OCI-LY7 (cell line): Measurements from ENCODE around the gene IPO4. TPM values are rescaled to one million over a fixed set of nuclear protein-coding genes. Genes with fewer than 3 reads are reported as not detected.
"Not testable (repeated sequence)": the region's sequence is repeated elsewhere in the genome, so short reads cannot be mapped to it uniquely, and the experiment has no call there.

Source experiments
- BruUV-seq: library from RNA; stranded (reverse); fragments of 400-500 nt; replicated peaks from 2 replicates; lab custom pipeline; 2021; lab: Mats Ljungman, UMichigan
- CTCF ChIA-PET: fragments of 300-600 bp; sonication (Branson Sonifier 250); formaldehyde crosslinking; loops from one replicate; lab custom pipeline; 2022; ENCODE audit warnings: antibody characterized with exemption; ENCODE audit not compliant: unreplicated experiment; lab: Charles Lee
- POLR2A ChIA-PET: fragments of 300-600 bp; sonication (Branson Sonifier 250); formaldehyde crosslinking; loops from one replicate; lab custom pipeline; 2022; ENCODE audit warnings: antibody characterized with exemption; lab: Charles Lee
- DNase-seq: peaks from one replicate; pipeline ENCODE4 v3.0.0-alpha.2; 2015; ENCODE audit warnings: low spot score
- H2AFZ ChIP-seq: fragments of 200-600 bp; sonication (generic), shearing (Covaris generic); 2 replicates; pipeline ENCODE4 v1.6.1; 2014; ENCODE audit warnings: mild to moderate bottlenecking, antibody characterized with exemption, low read length, moderate library complexity
- H3K27ac ChIP-seq: fragments of 200-600 bp; sonication (generic); 2 replicates; pipeline ENCODE4 v1.5.1; 2014; ENCODE audit warnings: mixed run types, low read depth, mild to moderate bottlenecking, moderate library complexity, low read length, inconsistent platforms; ENCODE audit not compliant: poor library complexity, severe bottlenecking
- H3K36me3 ChIP-seq: fragments of 200-600 bp; sonication (generic); 2 replicates; pipeline ENCODE4 v1.6.1; 2014; ENCODE audit warnings: mild to moderate bottlenecking, antibody characterized with exemption, low read length, moderate library complexity, mixed read lengths; ENCODE audit not compliant: insufficient read depth
- H3K4me1 ChIP-seq: fragments of 200-600 bp; sonication (generic); 2 replicates; pipeline ENCODE4 v1.5.1; 2014; ENCODE audit warnings: mild to moderate bottlenecking, low read length; ENCODE audit not compliant: insufficient read depth, poor library complexity, severe bottlenecking
- H3K4me2 ChIP-seq: fragments of 200-600 bp; sonication (generic); 2 replicates; pipeline ENCODE4 v1.6.1; 2014; ENCODE audit warnings: mild to moderate bottlenecking, low read length
- H3K4me3 ChIP-seq: fragments of 200-600 bp; sonication (generic); 2 replicates; pipeline ENCODE4 v1.5.1; 2014; ENCODE audit warnings: mild to moderate bottlenecking, low read depth, low read length; ENCODE audit not compliant: poor library complexity, severe bottlenecking
- H3K79me2 ChIP-seq: fragments of 200-600 bp; sonication (generic); 2 replicates; pipeline ENCODE4 v1.6.1; 2016; ENCODE audit warnings: low read depth, mild to moderate bottlenecking, low read length, moderate library complexity, mixed read lengths; ENCODE audit not compliant: insufficient read depth
- H3K9me2 ChIP-seq: fragments of 200-600 bp; sonication (generic); 2 replicates; pipeline ENCODE4 v1.6.1; 2016; ENCODE audit warnings: mild to moderate bottlenecking, low read length, mixed read lengths; ENCODE audit not compliant: insufficient read depth
- H3K9me3 ChIP-seq: fragments of 200-600 bp; sonication (generic); 2 replicates; pipeline ENCODE4 v1.6.1; 2014; ENCODE audit warnings: mild to moderate bottlenecking, mixed run types, low read length, mixed read lengths
- H4K20me1 ChIP-seq: fragments of 200-600 bp; sonication (generic); 2 replicates; pipeline ENCODE4 v1.6.1; 2014; ENCODE audit warnings: mild to moderate bottlenecking, antibody characterized with exemption, low read length, moderate library complexity, mixed read lengths; ENCODE audit not compliant: insufficient read depth
- CTCF ChIP-seq: fragments of 200-600 bp; sonication (generic); conservative IDR thresholded peaks from 2 replicates; pipeline ENCODE4 v1.5.1; 2014; ENCODE audit warnings: mild to moderate bottlenecking, antibody characterized with exemption, low read length, moderate library complexity, mixed read lengths
- EZH2phosphoT487 ChIP-seq: fragments of 200-600 bp; sonication (generic); IDR thresholded peaks from 2 replicates; pipeline ENCODE4 v1.6.1; 2018; ENCODE audit warnings: low read depth, borderline replicate concordance, mild to moderate bottlenecking, mixed run types, antibody characterized with exemption, low read length, moderate library complexity, mixed read lengths
- intact Hi-C: fragments of 100-400 bp; cut with micrococcal nuclease; formaldehyde crosslinking; loops from one replicate; pipeline ENCODE4 v1.10.0; 2022; ENCODE audit not compliant: unreplicated experiment
- total RNA-seq, 2 experiments: library from RNA; depleted of rRNA in 1 of 2; stranded (reverse); fragments of >200 nt in 1 of 2; shearing (Covaris generic) in 1 of 2; gene quantifications; 2 replicates each; pipeline ENCODE4 v1.2.3, GENCODE V29; 2014 to 2022

IPO4 gene
- total RNA-seq, 2 experiments from 2014 or later: 53.1 to 59.2 TPM

GRCh38 chr14:24206260-24207103 is 17.9 kb upstream of the IPO4 start:
- H2AFZ ChIP-seq: no peak overlapping the region
- peaks cover 5% of the 10 kb centered on the region for H3K4me1 ChIP-seq
- TF ChIP-seq EZH2phosphoT487 (no peak), CTCF (no peak)
- ChIA-PET POLR2A (interaction anchor here (0.9 kb wide), 1 partner anchor 8 kb away, joined by 5 read pairs; no protein-coding TSS in a partner anchor), CTCF (no interaction called here)
- peaks cover 2% of the 10 kb centered on the region; the same call in 1 of the 2 replicates for H3K79me2 ChIP-seq
- no peak overlapping the region for H3K27ac ChIP-seq
- intact Hi-C loops: no loop called here
- H3K4me2 ChIP-seq: no peak overlapping the region
- no peaks in the 10 kb centered on the region for H3K9me2 ChIP-seq
- no TSS peak for BruUV-seq
- H4K20me1 ChIP-seq: no peaks in the 10 kb centered on the region
- no peak for DNase-seq
- peaks cover 95% of the 10 kb centered on the region for H3K36me3 ChIP-seq
- H3K4me3 ChIP-seq: no peak overlapping the region
- H3K9me3 ChIP-seq: peaks cover 7% of the 10 kb centered on the region; the same call in 1 of the 2 replicates

- peaks cover 11% of the 10 kb centered on the region; the same call in 1 of the 2 replicates for H3K9me3 ChIP-seq
- peaks cover 93% of the 10 kb centered on the region for H3K36me3 ChIP-seq
- H4K20me1 ChIP-seq: no peaks in the 10 kb centered on the region
- H3K79me2 ChIP-seq: no peaks in the 10 kb centered on the region
- H3K4me1 ChIP-seq: peaks cover 5% of the 10 kb centered on the region
- no peak overlapping the region for H3K27ac ChIP-seq
- H3K4me3 ChIP-seq: no peak overlapping the region
- ChIA-PET CTCF (no interaction called here), POLR2A (no interaction called here)
- H3K4me2 ChIP-seq: no peak overlapping the region
- no TSS peak for BruUV-seq
- H2AFZ ChIP-seq: no peak overlapping the region
- no peak for DNase-seq
- intact Hi-C loops: no loop called here
- no peak for TF ChIP-seq CTCF
- TF ChIP-seq EZH2phosphoT487: no peak
- no peaks in the 10 kb centered on the region for H3K9me2 ChIP-seq
Measured at GRCh38 chr14:24204163-24205146, 15.8 kb upstream of the IPO4 start.

- CTCF ChIA-PET, H3K27ac ChIP-seq, BruUV-seq, H3K4me2 ChIP-seq, H3K4me3 ChIP-seq, H3K9me2 ChIP-seq, H3K4me1 ChIP-seq, intact Hi-C loops, H4K20me1 ChIP-seq, H2AFZ ChIP-seq, H3K79me2 ChIP-seq, POLR2A ChIA-PET, DNase-seq: not testable (repeated sequence)
- Histone ChIP-seq H3K36me3 (peaks cover 92% of the 10 kb centered on the region), H3K9me3 (peaks cover 11% of the 10 kb centered on the region; the same call in 1 of the 2 replicates)
Measured at GRCh38 chr14:24203249-24203886, 14.8 kb upstream of the IPO4 start.

GRCh38 chr14:24202538-24202937 is 13.9 kb upstream of the IPO4 start:
- BruUV-seq, H3K4me2 ChIP-seq, H3K9me2 ChIP-seq, intact Hi-C loops, H3K4me3 ChIP-seq, POLR2A ChIA-PET, H3K4me1 ChIP-seq, H4K20me1 ChIP-seq, H3K79me2 ChIP-seq, CTCF ChIA-PET, H3K27ac ChIP-seq, DNase-seq, H2AFZ ChIP-seq: not testable (repeated sequence)
- peaks cover 11% of the 10 kb centered on the region; the same call in 1 of the 2 replicates for H3K9me3 ChIP-seq
- peaks cover 84% of the 10 kb centered on the region for H3K36me3 ChIP-seq
